H9 (cell line): ENCODE measurements around the gene AKAIN1. TPM values are rescaled to one million over a fixed set of nuclear protein-coding genes. Genes with fewer than 3 reads are reported as not detected.

ENCODE experiments used
- DNase-seq: peaks from one replicate; pipeline ENCODE4 v3.0.0-alpha.2; 2017
- H2AFZ ChIP-seq: one replicate; pipeline ENCODE4 v1.6.1; 2013; ENCODE audit warnings: mild to moderate bottlenecking, low read length, control low read depth, moderate library complexity
- H2AK5ac ChIP-seq: 2 replicates; pipeline ENCODE4 v1.6.1; 2013; ENCODE audit warnings: low read length, control low read depth, mixed read lengths; ENCODE audit not compliant: insufficient read length
- H2BK120ac ChIP-seq: one replicate; pipeline ENCODE4 v1.6.1; 2013; ENCODE audit warnings: low read depth, mild to moderate bottlenecking, low read length, control low read depth, inconsistent platforms; ENCODE audit not compliant: poor library complexity, severe bottlenecking
- H2BK12ac ChIP-seq: 2 replicates; pipeline ENCODE4 v1.6.1; 2013; ENCODE audit warnings: low read length, control low read depth, mixed read lengths, low read depth; ENCODE audit not compliant: insufficient read length
- H2BK15ac ChIP-seq: 2 replicates; pipeline ENCODE4 v1.6.1; 2013; ENCODE audit warnings: low read depth, low read length, control low read depth
- H2BK20ac ChIP-seq: one replicate; pipeline ENCODE4 v1.6.1; 2013; ENCODE audit warnings: low read depth, mild to moderate bottlenecking, low read length, control low read depth, inconsistent platforms; ENCODE audit not compliant: poor library complexity, severe bottlenecking
- H2BK5ac ChIP-seq: 2 replicates; pipeline ENCODE4 v1.6.1; 2013; ENCODE audit warnings: low read length, control low read depth, mixed read lengths; ENCODE audit not compliant: insufficient read length
- H3K14ac ChIP-seq: 2 replicates; pipeline ENCODE4 v1.6.1; 2013; ENCODE audit warnings: low read length, control low read depth; ENCODE audit not compliant: insufficient read depth
- H3K18ac ChIP-seq: 2 replicates; pipeline ENCODE4 v1.6.1; 2013; ENCODE audit warnings: low read depth, mild to moderate bottlenecking, mixed read lengths, low read length, control low read depth; ENCODE audit not compliant: insufficient read length
- H3K23ac ChIP-seq: 2 replicates; pipeline ENCODE4 v1.6.1; 2013; ENCODE audit warnings: low read length, control low read depth, mixed read lengths, low read depth; ENCODE audit not compliant: insufficient read length
- H3K23me2 ChIP-seq: 2 replicates; pipeline ENCODE4 v1.6.1; 2013; ENCODE audit warnings: low read depth, mild to moderate bottlenecking, mixed read lengths, low read length, control low read depth; ENCODE audit not compliant: insufficient read length, poor library complexity, severe bottlenecking
- H3K27ac ChIP-seq: 2 replicates; pipeline ENCODE4 v1.5.1; 2013; ENCODE audit warnings: low read length, control low read depth, mixed read lengths, low read depth; ENCODE audit not compliant: insufficient read length
- H3K27me3 ChIP-seq: 2 replicates; pipeline ENCODE4 v1.6.1; 2013; ENCODE audit warnings: low read length, control low read depth, inconsistent platforms; ENCODE audit not compliant: insufficient read depth
- H3K4ac ChIP-seq: 2 replicates; pipeline ENCODE4 v1.6.1; 2013; ENCODE audit warnings: low read depth, mild to moderate bottlenecking, control low read depth, inconsistent platforms, low read length, moderate library complexity
- H3K4me1 ChIP-seq: 2 replicates; pipeline ENCODE4 v1.6.1; 2013; ENCODE audit warnings: low read length, control low read depth, inconsistent platforms; ENCODE audit not compliant: insufficient read depth
- H3K4me2 ChIP-seq: 2 replicates; pipeline ENCODE4 v1.6.1; 2013; ENCODE audit warnings: low read length, control low read depth, mixed read lengths; ENCODE audit not compliant: insufficient read length, insufficient read depth
- H3K56ac ChIP-seq: 2 replicates; pipeline ENCODE4 v1.6.1; 2013; ENCODE audit warnings: low read depth, mild to moderate bottlenecking, mixed read lengths, low read length, control low read depth; ENCODE audit not compliant: insufficient read length
- H3K79me1 ChIP-seq: 2 replicates; pipeline ENCODE4 v1.6.1; 2013; ENCODE audit warnings: low read depth, mild to moderate bottlenecking, moderate library complexity, low read length, control low read depth, inconsistent platforms; ENCODE audit not compliant: insufficient read depth, poor library complexity, severe bottlenecking
- H3K79me2 ChIP-seq: 2 replicates; pipeline ENCODE4 v1.6.1; 2013; ENCODE audit warnings: low read length, control low read depth, inconsistent platforms; ENCODE audit not compliant: insufficient read depth
- H3K9ac ChIP-seq: 2 replicates; pipeline ENCODE4 v1.6.1; 2013; ENCODE audit warnings: low read length, control low read depth, mixed read lengths; ENCODE audit not compliant: insufficient read length; ENCODE audit errors: extremely low read depth
- H3K9me3 ChIP-seq: one replicate; pipeline ENCODE4 v1.6.1; 2013; ENCODE audit warnings: low read depth, low read length, inconsistent platforms; ENCODE audit not compliant: control insufficient read depth
- H3T11ph ChIP-seq: one replicate; pipeline ENCODE4 v1.6.1; 2013; ENCODE audit warnings: mild to moderate bottlenecking, low read length, control low read depth, inconsistent platforms
- H4K20me1 ChIP-seq: one replicate; pipeline ENCODE4 v1.6.1; 2013; ENCODE audit not compliant: control insufficient read depth, insufficient read length, insufficient read depth
- H4K5ac ChIP-seq: 2 replicates; pipeline ENCODE4 v1.6.1; 2013; ENCODE audit warnings: low read depth, mild to moderate bottlenecking, mixed read lengths, low read length, control low read depth; ENCODE audit not compliant: insufficient read length
- H4K8ac ChIP-seq: replicated peaks from 2 replicates; pipeline ENCODE4 v1.6.1; 2013; ENCODE audit warnings: low read length, control low read depth, mixed read lengths, low read depth; ENCODE audit not compliant: insufficient read length
- H4K91ac ChIP-seq: 2 replicates; pipeline ENCODE4 v1.6.1; 2013; ENCODE audit warnings: low read depth, mild to moderate bottlenecking, moderate library complexity, mixed read lengths, low read length, control low read depth; ENCODE audit not compliant: insufficient read length
- H3K27ac Mint-ChIP-seq, 3 experiments: 2 replicates in 2 of 3; 3 replicates in 1 of 3; pipeline ENCODE4 v1.8.0; 2020 to 2021; ENCODE audit warnings: mixed read lengths in 3 of 3, mild to moderate bottlenecking in 1 of 3, moderate library complexity in 1 of 3
- H3K27me3 Mint-ChIP-seq: 2 replicates; pipeline ENCODE4 v1.8.0; 2021; ENCODE audit warnings: low read depth, mild to moderate bottlenecking, moderate library complexity, mixed read lengths
- H3K36me3 Mint-ChIP-seq, 3 experiments: 2 replicates in 2 of 3; 3 replicates in 1 of 3; pipeline ENCODE4 v1.8.0; 2020 to 2021; ENCODE audit warnings: low read depth in 3 of 3, mixed read lengths in 3 of 3; ENCODE audit not compliant: insufficient read depth in 1 of 3
- H3K4me1 Mint-ChIP-seq, 2 experiments: 2 replicates each; pipeline ENCODE4 v1.8.0; 2020; ENCODE audit warnings: mixed read lengths in 2 of 2
- H3K4me3 Mint-ChIP-seq, 2 experiments: 2 replicates in 1 of 2; 3 replicates in 1 of 2; pipeline ENCODE4 v1.8.0; 2020 to 2021; ENCODE audit warnings: mild to moderate bottlenecking in 2 of 2, mixed read lengths in 2 of 2, moderate library complexity in 1 of 2
- H3K9me3 Mint-ChIP-seq, 2 experiments: 2 replicates in 1 of 2; 3 replicates in 1 of 2; pipeline ENCODE4 v1.8.0; 2020; ENCODE audit warnings: mild to moderate bottlenecking in 2 of 2, mixed read lengths in 2 of 2, moderate library complexity in 1 of 2
- CTCF ChIP-seq: fragments of 200-600 bp; sonication (generic); conservative IDR thresholded peaks from 3 replicates; pipeline ENCODE4 v1.8.0; 2021; ENCODE audit warnings: antibody characterized with exemption, mild to moderate bottlenecking
- total RNA-seq: library from RNA; stranded (reverse); gene quantifications from 2 replicates; pipeline ENCODE4 v1.2.1, GENCODE V29; 2021

Gene AKAIN1
- total RNA-seq, 1 experiment from 2014 or later: not detected

DNA sequence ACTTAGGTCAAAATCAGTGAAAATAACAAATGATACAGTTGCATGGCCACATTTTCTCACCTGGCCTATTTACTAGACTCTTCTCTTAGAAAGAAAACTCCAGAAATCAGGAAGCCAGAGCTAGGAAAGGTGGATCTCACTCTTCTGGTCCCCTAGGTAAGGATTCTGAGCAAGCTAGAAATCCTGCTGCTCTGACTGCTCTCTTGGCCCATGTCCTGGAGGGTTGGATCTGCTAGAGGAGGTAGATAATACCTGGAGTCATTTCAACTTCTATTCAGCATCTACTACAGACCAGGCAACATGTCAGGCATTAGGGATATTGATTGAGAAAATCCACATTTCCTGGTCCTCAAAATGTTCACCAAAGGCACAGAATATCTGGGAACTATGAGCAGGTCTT is 34.9 kb downstream of the AKAIN1 start:
- H2AK5ac ChIP-seq: no peak overlapping the region
- H3K9me3 Mint-ChIP-seq: no peaks in the 10 kb centered on the region
- H4K5ac ChIP-seq: no peak overlapping the region
- H4K20me1 ChIP-seq: no peaks in the 10 kb centered on the region
- no peak overlapping the region for H4K8ac ChIP-seq
- H3K14ac ChIP-seq: no peak overlapping the region
- no peak overlapping the region for H3K4ac ChIP-seq
- no peak overlapping the region for H3K27ac Mint-ChIP-seq
- no peak overlapping the region for H3K9ac ChIP-seq
- no peaks in the 10 kb centered on the region for H3K36me3 Mint-ChIP-seq
- H3K79me1 ChIP-seq: no peaks in the 10 kb centered on the region
- no peak overlapping the region for H2BK5ac ChIP-seq
- H3K4me2 ChIP-seq: no peak overlapping the region
- no peak overlapping the region for H3T11ph ChIP-seq
- H2BK12ac ChIP-seq: no peak overlapping the region
- H3K4me1 Mint-ChIP-seq: peaks cover 5 to 6% of the 10 kb centered on the region in 2 experiments
- no peak overlapping the region for H2BK20ac ChIP-seq
- H3K56ac ChIP-seq: no peak overlapping the region
- no peak overlapping the region for H3K4me3 Mint-ChIP-seq
- H3K79me2 ChIP-seq: no peaks in the 10 kb centered on the region
- H3K23ac ChIP-seq: no peak overlapping the region
- no peak overlapping the region for H2BK15ac ChIP-seq
- H2BK120ac ChIP-seq: no peak overlapping the region
- H3K4me1 ChIP-seq: no peaks in the 10 kb centered on the region
- no peak for TF ChIP-seq CTCF
- H2AFZ ChIP-seq: no peak overlapping the region
- H3K9me3 ChIP-seq: no peaks in the 10 kb centered on the region
- no peaks in the 10 kb centered on the region for H3K27me3 ChIP-seq
- H3K27me3 Mint-ChIP-seq: no peaks in the 10 kb centered on the region
- no peak overlapping the region for H3K27ac ChIP-seq
- DNase-seq: no peak
- no peak overlapping the region for H4K91ac ChIP-seq
- no peak overlapping the region for H3K18ac ChIP-seq
- H3K23me2 ChIP-seq: no peaks in the 10 kb centered on the region
